ENCODE measurements around the gene PLCXD1. TPM values are rescaled to one million over a fixed set of nuclear protein-coding genes. Genes with fewer than 3 reads are reported as not detected.

Gene PLCXD1
- total and polyA plus RNA-seq, 2 experiments from 2014 or later, result 48.7 to 112 TPM

GRCh38 chrX:257681-258289 lies 23.4 kb upstream of the PLCXD1 start:
- H3K27me3 ChIP-seq (ENCODE audit: insufficient read depth), result no peaks in the 10 kb centered on the region
- Mint-ChIP-seq H3K27ac (no peak overlapping the region), H3K36me3 (ENCODE audit: low read depth) (peaks cover 15% of the 10 kb centered on the region), H3K4me1 (no peaks in the 10 kb centered on the region), H3K9me3 (peaks cover 67% of the 10 kb centered on the region), H3K27me3 (ENCODE audit: insufficient read depth, low read depth, poor library complexity) (peaks cover 2% of the 10 kb centered on the region), H3K4me3 (no peak overlapping the region)
- DNase-seq (ENCODE audit: low spot score), result no peak
- no peak overlapping the region for H3K4me2 ChIP-seq
- no peak overlapping the region for H3K4me3 ChIP-seq
- no peaks in the 10 kb centered on the region for H3K36me3 ChIP-seq (ENCODE audit: insufficient read depth)
- no peaks in the 10 kb centered on the region for H3K9me2 ChIP-seq (ENCODE audit: insufficient read depth)
- no peak for ATAC-seq
- no peaks in the 10 kb centered on the region for H4K20me1 ChIP-seq (replicated peaks; ENCODE audit: insufficient read depth)
- H3K27ac ChIP-seq (ENCODE audit: low read depth), result no peak overlapping the region
- peaks cover 12% of the 10 kb centered on the region; the same call in 1 of the 2 replicates for H3F3A ChIP-seq (replicated peaks; ENCODE audit: low read depth)
- no peaks in the 10 kb centered on the region; the same call in 1 of the 2 replicates for H3K4me1 ChIP-seq (ENCODE audit: insufficient read depth)
- TF ChIP-seq REST (IDR thresholded peaks at IDR 0.05; ENCODE audit: unreplicated experiment) (no peak), CREB1 (CRISPR knock-in tag; IDR thresholded peaks at IDR 0.05; ENCODE audit: low read depth) (no peak), ETS1 (IDR thresholded peaks at IDR 0.05) (no peak), ZNF331 (CRISPR knock-in tag; IDR thresholded peaks at IDR 0.05; ENCODE audit: low read depth) (no peak), ZNF462 (CRISPR knock-in tag; IDR thresholded peaks at IDR 0.05) (no peak), EZH2phosphoT487 (IDR thresholded peaks at IDR 0.05; ENCODE audit: unreplicated experiment) (no peak), CTCF (conservative IDR thresholded peaks at IDR 0.05; ENCODE audit: low read depth in 2 of 2) (no peak), STAT1 (IDR thresholded peaks at IDR 0.05; ENCODE audit: unreplicated experiment) (no peak), POLR2AphosphoS5 (IDR thresholded peaks at IDR 0.05; ENCODE audit: low read depth) (no peak), NANOG (IDR thresholded peaks at IDR 0.05; ENCODE audit: borderline replicate concordance) (no peak), ZNF114 (CRISPR knock-in tag; IDR thresholded peaks at IDR 0.05) (no peak), JUNB (IDR thresholded peaks at IDR 0.05; ENCODE audit: unreplicated experiment) (no peak), EZH2 (IDR thresholded peaks at IDR 0.05; ENCODE audit: low read depth, unreplicated experiment) (no peak)
- no peak overlapping the region for H2AFZ ChIP-seq
- H3K79me2 ChIP-seq (replicated peaks; ENCODE audit: insufficient read depth), result no peaks in the 10 kb centered on the region
